HFFc6 (cell line): ENCODE measurements around the gene LCE3A. TPM values are rescaled to one million over a fixed set of nuclear protein-coding genes. Genes with fewer than 3 reads are reported as not detected.
A peak's percentile ranks its signal among the peaks of the same experiment; 100 is the strongest.
"Not testable (repeated sequence)": the region's sequence is repeated elsewhere in the genome, so short reads cannot be mapped to it uniquely, and the experiment has no call there.

Experiments used
- DNase-seq: peaks from one replicate; pipeline ENCODE4 v3.0.0-alpha.2; 2018
- H3K27ac Mint-ChIP-seq: 2 replicates; pipeline ENCODE4 v1.8.0; 2020; ENCODE audit warnings: mild to moderate bottlenecking, mixed read lengths
- H3K27me3 Mint-ChIP-seq: 2 replicates; pipeline ENCODE4 v1.8.0; 2021; ENCODE audit warnings: mild to moderate bottlenecking, moderate library complexity, mixed read lengths; ENCODE audit not compliant: insufficient read depth
- H3K36me3 Mint-ChIP-seq: 2 replicates; pipeline ENCODE4 v1.8.0; 2021; ENCODE audit warnings: low read depth, mixed read lengths
- H3K4me1 Mint-ChIP-seq: 2 replicates; pipeline ENCODE4 v1.8.0; 2020; ENCODE audit warnings: low read depth, mixed read lengths
- H3K4me3 Mint-ChIP-seq: 2 replicates; pipeline ENCODE4 v1.8.0; 2020; ENCODE audit warnings: mild to moderate bottlenecking, moderate library complexity, mixed read lengths
- H3K9me3 Mint-ChIP-seq: 2 replicates; pipeline ENCODE4 v1.8.0; 2020; ENCODE audit warnings: mild to moderate bottlenecking, mixed read lengths
- CTCF ChIP-seq: fragments of 200-600 bp; sonication (generic); IDR thresholded peaks from 2 replicates; pipeline ENCODE4 v1.5.0; 2021; ENCODE audit warnings: antibody characterized with exemption, mild to moderate bottlenecking
- total RNA-seq, 6 experiments: library from RNA; stranded (reverse); fragmentation: NEBNext Ultra II Directional; extraction: Animal tissue kit (Norgen Biotek cat#: 25700); gene quantifications; 2 replicates in 1 of 6; 3 replicates in 5 of 6; pipeline ENCODE4 v1.2.3, GENCODE V29; 2021

The LCE3A gene
- total RNA-seq, 6 experiments from 2014 or later, result not detected

DNA sequence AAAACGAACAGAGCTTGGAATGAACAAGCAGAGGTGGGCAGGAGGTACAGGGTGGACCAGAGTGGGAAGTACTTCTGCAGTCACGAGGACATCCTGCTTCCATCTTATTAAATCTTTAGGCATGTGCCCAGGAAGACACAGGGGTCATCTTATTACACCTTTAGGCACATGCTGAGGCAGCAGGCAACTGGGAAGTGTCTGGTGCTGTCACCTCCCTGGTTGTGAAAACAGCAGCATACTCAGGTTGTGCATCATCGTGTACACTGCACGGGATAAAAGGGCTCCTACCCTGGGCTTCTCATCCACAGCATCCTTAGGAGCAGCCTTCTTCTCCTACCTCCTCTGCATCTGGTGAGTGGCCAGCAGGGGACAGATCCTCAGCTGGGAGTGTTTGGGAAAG is 23.0 kb downstream of the LCE3A start, which contains the start of gene LCE3C:
LCE3C (plus strand) TSS at position 301 of the 400 bp plus-strand sequence. CDS start 498 bp downstream, outside the sequence.
- Mint-ChIP-seq H3K4me3 (no peak within 1 kb of the TSS), H3K36me3 (no peaks in the 10 kb centered on the region), H3K27ac (no peak within 1 kb of the TSS), H3K4me1 (no peaks in the 10 kb centered on the region), H3K9me3 (no peaks in the 10 kb centered on the region; the same call in 1 of the 2 replicates), H3K27me3 (no peaks in the 10 kb centered on the region; the same call in 1 of the 2 replicates)
- DNase-seq, result no peak
- TF ChIP-seq CTCF, result no peak

DNA sequence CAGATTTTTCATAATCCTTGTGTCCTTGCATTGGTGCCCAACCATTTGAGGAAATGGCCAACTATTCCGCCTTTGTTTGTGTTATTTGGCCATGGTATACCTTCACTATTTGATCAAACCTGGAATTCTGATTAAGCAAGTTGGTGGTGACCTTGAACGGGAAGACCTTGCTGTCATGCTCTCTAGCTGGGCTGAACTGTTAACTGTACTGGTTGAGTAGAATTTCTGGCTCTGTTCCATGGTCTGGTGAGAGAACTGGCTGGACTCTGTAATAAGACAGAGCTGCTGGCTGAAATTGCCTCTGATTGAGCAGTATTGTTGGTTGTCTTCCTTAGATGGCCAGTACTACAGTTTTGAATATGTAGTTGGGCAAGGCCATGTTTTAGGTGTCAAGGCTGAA is 25.9 kb downstream of the LCE3A start:
- no peak overlapping the region for H3K27ac Mint-ChIP-seq
- H3K4me1 Mint-ChIP-seq, result no peaks in the 10 kb centered on the region
- H3K9me3 Mint-ChIP-seq, result no peaks in the 10 kb centered on the region; the same call in 1 of the 2 replicates
- no peak overlapping the region for H3K4me3 Mint-ChIP-seq
- no peak for TF ChIP-seq CTCF
- DNase-seq, result no peak
- no peaks in the 10 kb centered on the region for H3K36me3 Mint-ChIP-seq
- H3K27me3 Mint-ChIP-seq, result no peaks in the 10 kb centered on the region; the same call in 1 of the 2 replicates

- Mint-ChIP-seq H3K27me3 (peaks cover 4% of the 10 kb centered on the region), H3K36me3 (no peaks in the 10 kb centered on the region), H3K4me1 (no peaks in the 10 kb centered on the region; the same call in 1 of the 2 replicates), H3K27ac (no peak overlapping the region), H3K9me3 (peaks cover 2% of the 10 kb centered on the region), H3K4me3 (no peak overlapping the region)
- DNase-seq, result no peak
- TF ChIP-seq CTCF, result peak; percentile 32; the same call in 1 of the 2 replicates
Measured at GRCh38 chr1:152585586-152585985, 37.3 kb downstream of the LCE3A start.

GRCh38 chr1:152582647-152583046 is 40.3 kb downstream of the LCE3A start:
- H3K27me3 Mint-ChIP-seq, result peaks cover 2% of the 10 kb centered on the region; the same call in 1 of the 2 replicates
- no peaks in the 10 kb centered on the region for H3K36me3 Mint-ChIP-seq
- no peak overlapping the region for H3K27ac Mint-ChIP-seq
- H3K4me3 Mint-ChIP-seq, result no peak overlapping the region
- H3K9me3 Mint-ChIP-seq, result peaks cover 5% of the 10 kb centered on the region
- no peaks in the 10 kb centered on the region; the same call in 1 of the 2 replicates for H3K4me1 Mint-ChIP-seq
- no peak for TF ChIP-seq CTCF
- DNase-seq, result peak; percentile 59

- DNase-seq, result no peak
- no peaks in the 10 kb centered on the region for H3K36me3 Mint-ChIP-seq
- H3K4me3 Mint-ChIP-seq, result no peak within 1 kb of the TSS
- TF ChIP-seq CTCF, result no peak
- H3K9me3 Mint-ChIP-seq, result peaks cover 5% of the 10 kb centered on the region
- H3K27ac Mint-ChIP-seq, result no peak within 1 kb of the TSS
- H3K27me3 Mint-ChIP-seq, result peaks cover 2% of the 10 kb centered on the region; the same call in 1 of the 2 replicates
- H3K4me1 Mint-ChIP-seq, result no peaks in the 10 kb centered on the region; the same call in 1 of the 2 replicates
Measured at GRCh38 chr1:152580433-152580832, 42.5 kb downstream of the LCE3A start, which contains the start of gene LCE3D. Gene LCE3D (minus strand): TSS chr1:152580516. CDS start chr1:152579936, 580 bp downstream.

DNA sequence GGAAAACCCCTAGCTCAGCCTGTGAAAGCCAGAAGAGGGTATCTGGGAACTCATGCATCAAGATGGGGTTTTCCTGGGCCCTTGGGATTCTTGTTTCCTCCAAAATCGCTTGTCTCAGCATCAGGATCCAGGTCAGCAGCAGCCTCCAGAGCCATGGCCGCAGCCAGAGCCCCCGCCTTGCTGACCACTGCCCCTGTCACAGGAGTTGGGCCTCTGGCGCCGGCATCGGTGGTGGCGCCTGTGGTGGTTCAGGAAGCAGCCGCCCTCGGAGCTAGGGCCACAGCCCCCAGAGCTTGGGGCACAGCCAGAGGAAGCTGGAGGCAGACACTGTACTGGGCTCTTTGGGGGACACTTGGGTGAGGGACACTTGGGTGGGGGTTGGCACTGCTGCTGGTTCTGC is 43.4 kb downstream of the LCE3A start:
- not testable (repeated sequence) for DNase-seq, H3K36me3 Mint-ChIP-seq, H3K4me1 Mint-ChIP-seq, H3K9me3 Mint-ChIP-seq, H3K27ac Mint-ChIP-seq, H3K27me3 Mint-ChIP-seq, H3K4me3 Mint-ChIP-seq
